CD4-positive, alpha-beta T cell treated with Interferon alpha-2 for 1 hour (primary cell): ENCODE measurements around the gene ELAC2.

Experiments
- DNase-seq, 2 donors: peaks; one replicate each; pipeline ENCODE4 v3.0.0-alpha.2; 2020 to 2022

The ELAC2 gene

DNA sequence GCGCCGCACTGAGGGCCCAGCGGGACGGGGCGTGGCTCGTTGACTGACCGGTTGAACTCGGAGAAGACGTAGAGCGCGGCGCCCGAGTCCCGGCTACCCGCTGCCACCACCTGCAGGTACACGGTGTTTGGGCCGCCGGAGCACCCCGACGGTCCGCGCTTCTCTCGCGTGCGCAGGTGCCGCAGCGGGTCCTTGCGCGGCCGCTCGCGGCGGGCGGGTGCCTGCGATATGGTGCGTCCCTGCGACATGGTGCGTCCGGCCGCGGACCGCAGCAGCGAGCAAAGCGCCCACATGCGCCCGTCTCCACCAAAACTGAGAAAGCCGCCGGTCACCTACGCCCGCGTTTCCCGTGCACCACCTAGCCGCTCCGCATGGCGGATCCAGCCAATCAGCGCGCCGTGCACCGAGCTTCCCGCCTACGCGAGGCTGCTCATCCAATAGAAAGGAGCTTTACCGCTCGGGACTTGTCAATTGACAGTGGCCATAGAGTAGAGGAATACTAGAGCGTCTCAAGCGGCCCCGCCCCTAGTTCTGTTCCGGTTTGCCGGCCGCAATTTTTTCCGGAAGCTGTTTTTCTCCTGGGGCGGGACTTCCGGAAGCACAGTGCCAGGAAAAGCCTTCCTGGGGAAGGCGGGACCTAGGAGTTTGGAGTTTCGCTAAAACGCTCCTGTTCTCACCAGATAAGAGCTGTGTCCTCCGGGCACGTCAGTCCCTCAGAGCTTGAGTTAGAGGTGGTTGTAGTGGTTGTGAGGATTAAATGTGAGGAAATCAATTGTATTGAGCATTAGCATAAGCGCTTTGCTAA is at the start of gene ELAC2:
TSS of gene ELAC2 (minus strand) at position 373 of the 805 bp plus-strand sequence. CDS start at position 293, 80 bp downstream.
- peak; percentile 96 to 99 for DNase-seq

DNA sequence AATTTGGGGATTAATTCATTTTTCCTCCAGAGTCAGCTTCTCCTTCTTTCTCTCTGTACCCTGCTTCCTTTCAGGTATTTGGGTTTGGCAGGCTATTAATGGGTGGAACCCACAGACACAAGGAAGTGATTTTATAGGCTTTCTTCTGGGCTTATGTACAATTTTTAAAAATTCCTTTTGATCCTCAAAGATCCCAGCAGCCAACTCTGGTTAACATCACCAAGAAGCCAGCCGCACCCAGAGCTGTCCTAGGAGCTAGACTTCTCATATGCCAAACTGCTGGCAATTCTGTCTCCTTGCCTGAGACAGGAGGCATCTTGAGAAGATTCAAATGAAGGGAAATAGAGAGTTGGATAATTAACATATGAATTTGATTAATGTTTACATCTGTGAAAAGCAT is 47.2 kb upstream of the ELAC2 start:
- DNase-seq: no peak

- no peak for DNase-seq
Observed at GRCh38 chr17:13055131-13055530, 37.3 kb upstream of the ELAC2 start.

DNA sequence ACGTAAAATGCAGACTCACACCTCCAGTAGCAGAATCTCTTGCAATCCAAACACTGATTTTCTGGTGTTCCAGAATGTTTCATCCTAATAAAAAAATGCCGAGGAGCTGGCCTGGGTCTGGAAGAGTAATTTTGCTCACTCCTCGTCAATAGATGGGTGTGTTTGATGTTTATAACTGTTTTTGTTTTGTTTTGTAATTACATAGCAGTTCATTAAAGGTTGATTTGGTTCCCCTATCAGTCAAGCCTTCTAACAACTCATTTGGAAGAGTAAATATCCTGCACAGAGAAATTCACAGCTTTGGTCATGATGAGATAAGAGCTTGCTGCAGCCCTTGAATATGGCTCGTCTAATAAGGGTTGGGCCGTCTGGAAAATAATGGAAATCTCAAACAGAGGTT is 36.8 kb upstream of the ELAC2 start:
- DNase-seq: no peak

- DNase-seq: no peak
Observed at GRCh38 chr17:13051915-13052314, 34.1 kb upstream of the ELAC2 start.

- DNase-seq: no peak
Observed at GRCh38 chr17:13047011-13047606, 29.3 kb upstream of the ELAC2 start.

- DNase-seq: no peak
Observed at GRCh38 chr17:13046361-13046760, 28.5 kb upstream of the ELAC2 start.

DNA sequence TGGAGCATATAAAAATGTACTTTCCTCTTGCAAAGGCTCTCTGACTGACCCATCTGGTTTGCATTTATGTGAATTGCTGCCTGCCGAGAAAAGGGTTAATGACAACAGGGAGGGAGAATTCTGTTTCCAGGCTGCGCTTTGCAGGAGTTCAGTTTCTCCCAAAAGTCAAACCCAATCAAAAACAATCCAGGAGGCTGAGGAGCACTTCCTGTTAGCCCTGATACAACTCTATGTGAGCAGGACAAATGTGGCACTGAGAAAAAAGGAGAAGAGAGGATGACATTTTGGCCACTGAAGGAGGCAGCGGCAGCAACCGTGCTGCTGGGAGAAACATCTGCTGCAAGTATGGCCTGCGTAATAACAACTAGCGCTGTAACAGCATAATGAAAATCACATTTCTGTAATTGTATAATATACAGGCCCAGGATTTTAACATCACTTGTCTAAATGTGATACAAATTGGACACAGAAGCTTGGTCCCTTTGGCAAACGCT is 26.8 kb upstream of the ELAC2 start:
- no peak for DNase-seq

DNA sequence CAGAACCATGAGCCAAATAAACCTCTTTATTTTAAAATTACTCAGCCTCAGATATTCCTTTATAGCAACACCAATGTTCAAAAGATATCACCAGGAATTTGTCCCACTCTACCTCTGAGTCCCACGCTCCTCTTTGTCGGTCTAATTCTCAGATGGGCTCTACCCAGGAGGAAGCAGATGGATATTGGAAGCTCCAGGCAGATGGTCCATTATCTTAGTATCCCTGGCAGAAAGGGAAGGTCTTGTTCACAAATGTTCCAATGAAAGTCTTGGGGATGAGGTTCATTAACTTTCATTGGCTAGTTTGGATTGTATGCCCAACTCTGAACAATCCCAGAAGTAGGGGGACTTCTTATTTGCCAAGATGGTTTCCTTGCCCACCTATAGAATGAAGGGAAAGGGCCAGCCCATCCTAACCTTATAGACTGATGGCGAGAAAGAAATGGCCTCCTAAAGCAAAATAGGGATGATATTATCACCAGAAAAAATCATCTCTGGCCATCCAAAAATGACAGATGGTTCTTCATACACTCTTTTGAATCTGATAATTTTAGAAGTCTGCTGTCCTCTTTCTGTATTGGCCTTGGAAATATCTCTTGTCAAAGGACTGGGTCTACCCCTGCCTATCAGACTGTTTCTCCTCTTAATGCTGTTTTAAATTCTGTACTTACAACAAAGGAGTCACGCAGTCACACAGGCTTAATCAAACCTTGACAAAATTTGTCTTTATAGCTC is 21.3 kb upstream of the ELAC2 start:
- DNase-seq: no peak

GRCh38 chr17:13036751-13037150 is 18.9 kb upstream of the ELAC2 start:
- DNase-seq: no peak

DNA sequence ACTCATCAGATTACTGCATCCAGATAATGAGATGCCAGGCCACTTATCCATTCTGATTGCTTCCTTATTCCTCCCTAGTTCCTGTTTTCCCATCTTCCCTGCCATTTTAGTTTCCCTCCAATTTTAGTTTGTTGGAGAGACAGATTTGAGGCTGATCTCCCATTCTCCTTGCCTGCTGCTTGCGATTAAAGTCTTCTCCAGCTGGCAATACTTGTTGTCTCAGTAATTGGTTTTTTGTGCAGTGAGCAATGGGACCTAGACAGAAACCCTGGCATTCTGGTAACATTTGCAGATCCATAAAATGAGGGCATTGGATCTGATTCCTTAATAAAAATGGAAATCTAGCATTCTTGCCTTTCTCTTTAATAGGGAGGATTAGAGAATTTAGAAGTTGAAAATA is 17.6 kb upstream of the ELAC2 start:
- no peak for DNase-seq

DNA sequence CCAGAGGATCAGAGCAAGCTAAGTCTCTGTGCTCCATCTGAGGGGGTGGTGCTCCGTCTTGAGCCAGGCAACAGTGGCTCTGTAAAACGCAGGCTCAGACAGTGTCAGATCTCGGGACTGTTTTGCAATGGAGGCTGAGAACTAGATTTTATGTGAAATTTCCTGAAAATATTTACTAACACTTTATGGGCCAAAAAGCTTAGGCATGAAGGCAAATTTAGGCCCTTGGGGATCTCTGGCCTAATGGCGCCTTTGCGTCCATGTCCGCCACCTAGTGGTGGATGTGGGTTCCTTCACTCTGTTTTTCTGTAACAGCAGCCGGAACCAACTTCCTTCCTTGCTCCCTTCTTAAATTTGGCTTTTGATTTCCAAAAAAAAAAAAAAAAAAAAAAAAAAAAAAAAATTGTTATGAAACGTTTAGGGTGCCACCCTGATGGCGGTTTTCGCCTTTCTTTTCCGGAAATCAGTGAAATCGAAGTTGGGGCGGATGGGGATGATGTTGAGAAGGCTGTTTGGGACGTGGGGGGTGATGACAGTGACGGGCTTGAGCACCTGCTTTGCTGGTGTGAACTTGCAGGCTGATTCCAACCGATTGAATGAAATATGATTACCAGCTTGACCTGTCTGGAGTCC is 14.0 kb upstream of the ELAC2 start:
- peak; percentile 44 to 65 for DNase-seq

GRCh38 chr17:13030459-13031300 is 12.9 kb upstream of the ELAC2 start:
- DNase-seq: peak; percentile 27 to 71

GRCh38 chr17:13030056-13030455 is 12.2 kb upstream of the ELAC2 start:
- DNase-seq: no peak

- no peak for DNase-seq
Observed at GRCh38 chr17:13029340-13029739, 11.5 kb upstream of the ELAC2 start.

GRCh38 chr17:13027246-13027645 is 9.4 kb upstream of the ELAC2 start:
- no peak for DNase-seq

- no peak for DNase-seq
Observed at GRCh38 chr17:13025687-13026086, 7.9 kb upstream of the ELAC2 start.

GRCh38 chr17:13025258-13025627 is 7.4 kb upstream of the ELAC2 start:
- DNase-seq: no peak

- DNase-seq: peak; percentile 54 to 73
Observed at GRCh38 chr17:13024526-13025257, 6.9 kb upstream of the ELAC2 start.

DNA sequence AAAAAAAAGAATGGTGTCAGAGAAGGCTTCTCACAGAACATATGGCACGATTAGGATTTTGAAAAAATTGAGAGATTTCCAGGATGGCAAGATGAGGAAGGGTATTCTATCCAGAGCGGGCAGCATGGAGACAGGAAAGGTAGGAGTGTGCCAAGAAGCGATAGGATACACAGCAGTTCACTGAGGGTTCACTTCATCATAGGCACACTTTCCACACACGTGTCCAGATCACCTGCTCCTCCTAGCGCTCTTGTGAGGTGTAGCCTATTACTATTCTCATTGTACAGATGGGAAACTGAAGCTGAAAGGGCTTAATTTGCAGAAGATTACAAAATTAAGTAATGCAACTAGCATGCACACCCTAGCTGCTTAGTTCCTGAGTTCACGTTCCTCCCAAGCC is 6.2 kb upstream of the ELAC2 start:
- no peak for DNase-seq

DNA sequence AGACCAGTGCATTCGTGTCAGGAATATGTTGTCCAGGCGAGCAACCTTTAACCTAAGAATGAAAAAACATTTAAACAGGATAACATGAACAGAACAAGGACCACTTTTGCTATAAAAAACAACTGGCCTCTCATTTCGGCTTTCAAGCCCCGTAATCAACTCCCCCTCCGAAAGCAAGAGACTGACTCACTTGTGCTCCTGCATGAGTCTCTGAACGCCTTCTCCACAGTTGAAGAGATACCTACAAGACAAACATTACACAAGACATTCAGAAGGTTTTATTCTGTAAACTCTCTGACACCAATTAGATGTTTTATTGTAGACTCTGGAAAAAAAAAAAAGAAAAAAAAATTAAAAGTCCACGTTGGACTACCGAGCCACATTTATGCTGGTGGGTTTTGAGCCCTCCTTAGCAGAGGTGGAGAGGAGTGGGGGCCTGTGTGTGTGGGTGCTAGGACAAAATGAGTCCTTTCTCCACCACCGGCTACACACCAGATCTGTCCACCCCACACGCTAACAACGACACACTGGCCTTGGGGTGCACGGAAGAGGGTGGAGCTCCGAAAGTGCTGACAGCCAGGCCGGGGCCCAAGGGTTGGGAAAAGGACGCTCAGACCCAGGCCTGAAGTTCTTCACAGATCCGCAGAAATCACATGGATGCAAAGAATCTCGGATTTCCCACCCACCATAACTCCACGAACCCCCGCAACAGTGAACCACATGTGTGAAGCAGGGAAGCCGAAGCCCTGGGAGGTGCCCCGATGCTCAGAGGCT is 759 bp downstream of the ELAC2 start:
- no peak for DNase-seq
